HepG2 (cell line): Measurements from ENCODE around the gene TUBB. TPM values are rescaled to one million over a fixed set of nuclear protein-coding genes. Genes with fewer than 3 reads are reported as not detected.
A peak's percentile ranks its signal among the peaks of the same experiment; 100 is the strongest.

Experiments used
- ELF4 ChIP-seq: sonication (generic); formaldehyde crosslinking; IDR thresholded peaks from 2 replicates; pipeline ENCODE4 v1.5.0; 2020; ENCODE audit warnings: missing genetic modification reagents, mild to moderate bottlenecking, moderate library complexity, borderline replicate concordance
- GATAD2A ChIP-seq: IDR thresholded peaks from 2 replicates; pipeline ENCODE4 v1.6.1; 2016
- HOXA5 ChIP-seq: sonication (generic); formaldehyde crosslinking; IDR thresholded peaks from 2 replicates; pipeline ENCODE4 v1.4.0; 2020; ENCODE audit warnings: missing genetic modification reagents
- IRF2 ChIP-seq: IDR thresholded peaks from 2 replicates; pipeline ENCODE4 v1.6.1; 2018; ENCODE audit warnings: missing genetic modification reagents, missing compliant biosample characterization
- MTA1 ChIP-seq: sonication (generic); formaldehyde crosslinking; IDR thresholded peaks from 2 replicates; pipeline ENCODE4 v1.4.0; 2020; ENCODE audit warnings: missing genetic modification reagents, mild to moderate bottlenecking, borderline replicate concordance
- POGZ ChIP-seq: sonication (generic); formaldehyde crosslinking; IDR thresholded peaks from 2 replicates; pipeline ENCODE4 v1.4.0; 2020; ENCODE audit warnings: mild to moderate bottlenecking, missing genetic modification reagents
- POLR2AphosphoS2 ChIP-seq: IDR thresholded peaks from 2 replicates; pipeline ENCODE4 v1.6.1; 2011; ENCODE audit warnings: low read depth, low read length, improper control_type of control experiment
- TMF1 ChIP-seq: sonication (generic); formaldehyde crosslinking; IDR thresholded peaks from 2 replicates; pipeline ENCODE4 v1.8.1; 2022; ENCODE audit warnings: low read depth, missing genetic modification reagents
- ZBTB42 ChIP-seq: sonication (generic); formaldehyde crosslinking; IDR thresholded peaks from 2 replicates; pipeline ENCODE4 v1.5.0; 2020; ENCODE audit warnings: mild to moderate bottlenecking, missing genetic modification reagents
- ZFP41 ChIP-seq: sonication (generic); formaldehyde crosslinking; IDR thresholded peaks from 2 replicates; pipeline ENCODE4 v1.4.0; 2020; ENCODE audit warnings: mild to moderate bottlenecking, missing genetic modification reagents, borderline replicate concordance
- ZNF143 ChIP-seq: sonication (generic); formaldehyde crosslinking; IDR thresholded peaks from 2 replicates; pipeline ENCODE4 v1.4.0; 2020; ENCODE audit warnings: missing genetic modification reagents
- ZNF256 ChIP-seq: sonication (generic); formaldehyde crosslinking; conservative IDR thresholded peaks from 2 replicates; pipeline ENCODE4 v1.4.0; 2020; ENCODE audit warnings: missing genetic modification reagents
- ZNF33B ChIP-seq: sonication (generic); formaldehyde crosslinking; IDR thresholded peaks from 2 replicates; pipeline ENCODE4 v1.5.1; 2020; ENCODE audit warnings: mild to moderate bottlenecking, missing genetic modification reagents
- ZNF451 ChIP-seq: sonication (generic); formaldehyde crosslinking; IDR thresholded peaks from 2 replicates; pipeline ENCODE4 v1.5.0; 2020; ENCODE audit warnings: mild to moderate bottlenecking, missing genetic modification reagents
- ZNF543 ChIP-seq: sonication (generic); formaldehyde crosslinking; IDR thresholded peaks from 2 replicates; pipeline ENCODE4 v1.4.0; 2020; ENCODE audit warnings: mild to moderate bottlenecking, missing genetic modification reagents
- ZNF547 ChIP-seq: sonication (generic); formaldehyde crosslinking; IDR thresholded peaks from 2 replicates; pipeline ENCODE4 v1.5.1; 2020; ENCODE audit warnings: mild to moderate bottlenecking, missing genetic modification reagents
- ZNF605 ChIP-seq: sonication (generic); formaldehyde crosslinking; IDR thresholded peaks from 2 replicates; pipeline ENCODE4 v1.8.0; 2022; ENCODE audit warnings: mild to moderate bottlenecking, missing genetic modification reagents
- ZNF747 ChIP-seq: sonication (generic); formaldehyde crosslinking; IDR thresholded peaks from 2 replicates; pipeline ENCODE4 v1.8.1; 2023; ENCODE audit warnings: missing genetic modification reagents, mild to moderate bottlenecking, borderline replicate concordance
- ZNF773 ChIP-seq: sonication (generic); formaldehyde crosslinking; IDR thresholded peaks from 2 replicates; pipeline ENCODE4 v1.4.0; 2020; ENCODE audit warnings: missing genetic modification reagents, borderline replicate concordance
- ZNF777 ChIP-seq: sonication (generic); formaldehyde crosslinking; IDR thresholded peaks from 2 replicates; pipeline ENCODE4 v1.4.0; 2020; ENCODE audit warnings: missing genetic modification reagents
- polyA plus RNA-seq, 8 experiments: library from polyadenylated mRNA; depleted of rRNA in 3 of 8; stranded (reverse) in 7 of 8; unstranded in 1 of 8; fragments of >200 nt; fragmentation: Illumina TruSeq in 4 of 8; extraction: Trizol in 4 of 8; gene quantifications; 2 replicates each; pipeline versions ENCODE4 v1.2.1 to v1.2.3, GENCODE V29; 2011 to 2016; ENCODE audit warnings: low read depth in 4 of 8, missing spikeins in 1 of 8, mixed read lengths in 1 of 8; ENCODE audit not compliant: insufficient read depth in 1 of 8
- total RNA-seq, 5 experiments: library from RNA; depleted of rRNA; stranded (reverse); fragments of >200 nt; fragmentation: Illumina TruSeq; extraction: Trizol; gene quantifications; 2 replicates each; pipeline ENCODE4 v1.2.3, GENCODE V29; 2016; ENCODE audit warnings: low read depth in 1 of 5
- TF ChIP-seq, protein P1 (sequence below), 2 experiments: sonication (generic) in 1 of 2; formaldehyde crosslinking in 1 of 2; IDR thresholded peaks; 2 replicates each; pipeline versions ENCODE4 v1.4.0 to v1.6.1; 2018 to 2020; ENCODE audit warnings: missing genetic modification reagents in 2 of 2, borderline replicate concordance in 1 of 2, low read depth in 1 of 2, mild to moderate bottlenecking in 1 of 2, missing biosample characterization in 1 of 2
- TF ChIP-seq, protein P2 (sequence below), 2 experiments: sonication (generic) in 1 of 2; formaldehyde crosslinking in 1 of 2; IDR thresholded peaks; 2 replicates each; pipeline versions ENCODE4 v1.5.1 to v1.6.1; 2011 to 2020; ENCODE audit warnings: borderline replicate concordance in 1 of 2, low read depth in 1 of 2, low read length in 1 of 2, mild to moderate bottlenecking in 1 of 2, missing genetic modification reagents in 1 of 2, moderate library complexity in 1 of 2
- TF ChIP-seq, protein P3 (sequence below): sonication (generic); formaldehyde crosslinking; IDR thresholded peaks from 2 replicates; pipeline ENCODE4 v1.5.0; 2020; ENCODE audit warnings: mild to moderate bottlenecking, missing genetic modification reagents

TUBB gene
- total and polyA plus RNA-seq, 2 of the 13 experiments (the other 11 are each of a cell fraction or from before 2014, with no cell fraction given): 911 to 1,163 TPM

DNA sequence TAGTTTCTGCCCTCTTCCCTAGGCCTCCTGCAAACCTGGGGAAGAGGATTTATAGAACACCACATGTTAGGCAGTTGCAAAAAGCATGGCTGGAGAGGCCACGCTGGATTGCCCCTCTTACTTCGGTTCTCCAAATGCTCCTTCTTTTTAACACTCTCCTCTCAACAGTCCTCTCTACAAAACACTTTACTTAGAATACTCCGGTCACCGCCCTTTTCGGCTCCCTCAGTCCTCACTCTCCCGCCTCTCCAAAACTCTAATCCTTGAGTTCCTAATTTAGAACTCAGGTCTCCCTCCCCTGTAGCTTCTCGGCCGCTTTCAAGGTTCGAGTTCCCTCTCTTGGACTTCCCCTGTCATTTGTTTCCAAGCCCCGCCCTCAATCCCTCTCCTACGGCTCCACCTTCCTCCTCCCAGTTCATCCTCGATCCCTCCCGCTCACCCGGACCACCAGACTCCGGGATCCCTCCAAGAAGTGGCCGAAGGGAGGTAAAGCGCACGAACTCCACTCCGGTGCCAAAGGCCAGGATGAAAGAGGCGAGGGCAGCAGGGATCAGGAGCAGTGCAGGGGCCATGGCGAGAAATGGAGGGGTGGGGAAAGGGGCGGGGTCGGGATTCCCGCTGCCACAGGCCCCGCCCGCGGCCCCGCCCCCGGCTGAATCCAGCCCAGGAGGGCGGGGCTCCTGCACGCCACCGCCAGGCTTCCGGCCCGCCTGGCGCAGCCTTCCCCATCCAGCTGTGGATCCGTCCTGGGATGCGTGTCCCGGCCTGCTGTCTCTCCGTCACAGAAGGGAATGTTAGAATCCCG is 29.5 kb upstream of the TUBB start, which contains the start of gene NRM (continued):
- TF ChIP-seq, protein P1, sequence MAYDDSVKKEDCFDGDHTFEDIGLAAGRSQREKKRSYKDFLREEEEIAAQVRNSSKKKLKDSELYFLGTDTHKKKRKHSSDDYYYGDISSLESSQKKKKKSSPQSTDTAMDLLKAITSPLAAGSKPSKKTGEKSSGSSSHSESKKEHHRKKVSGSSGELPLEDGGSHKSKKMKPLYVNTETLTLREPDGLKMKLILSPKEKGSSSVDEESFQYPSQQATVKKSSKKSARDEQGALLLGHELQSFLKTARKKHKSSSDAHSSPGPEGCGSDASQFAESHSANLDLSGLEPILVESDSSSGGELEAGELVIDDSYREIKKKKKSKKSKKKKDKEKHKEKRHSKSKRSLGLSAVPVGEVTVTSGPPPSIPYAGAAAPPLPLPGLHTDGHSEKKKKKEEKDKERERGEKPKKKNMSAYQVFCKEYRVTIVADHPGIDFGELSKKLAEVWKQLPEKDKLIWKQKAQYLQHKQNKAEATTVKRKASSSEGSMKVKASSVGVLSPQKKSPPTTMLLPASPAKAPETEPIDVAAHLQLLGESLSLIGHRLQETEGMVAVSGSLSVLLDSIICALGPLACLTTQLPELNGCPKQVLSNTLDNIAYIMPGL (CRISPR knock-in tag; IDR thresholded peaks at IDR 0.05; ENCODE audit: borderline replicate concordance in 1 of 2, low read depth in 1 of 2): peak; percentile 30 to 52; a peak in 1 of 4 replicates
- no peak for TF ChIP-seq ZFP41 (CRISPR knock-in tag)
- TF ChIP-seq ZNF773 (CRISPR knock-in tag): 0 out of 2 replicates have a peak, but pooled peaks have one; percentile 67
- peak; percentile 48 for TF ChIP-seq ZNF777 (CRISPR knock-in tag)
- TF ChIP-seq ZBTB42 (CRISPR knock-in tag): peak; percentile 69; the same call in 1 of the 2 replicates
- no peak for TF ChIP-seq ZNF547 (CRISPR knock-in tag)
- peak; percentile 30; the same call in 1 of the 2 replicates for TF ChIP-seq GATAD2A
- TF ChIP-seq, protein P2, sequence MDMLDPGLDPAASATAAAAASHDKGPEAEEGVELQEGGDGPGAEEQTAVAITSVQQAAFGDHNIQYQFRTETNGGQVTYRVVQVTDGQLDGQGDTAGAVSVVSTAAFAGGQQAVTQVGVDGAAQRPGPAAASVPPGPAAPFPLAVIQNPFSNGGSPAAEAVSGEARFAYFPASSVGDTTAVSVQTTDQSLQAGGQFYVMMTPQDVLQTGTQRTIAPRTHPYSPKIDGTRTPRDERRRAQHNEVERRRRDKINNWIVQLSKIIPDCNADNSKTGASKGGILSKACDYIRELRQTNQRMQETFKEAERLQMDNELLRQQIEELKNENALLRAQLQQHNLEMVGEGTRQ (IDR thresholded peaks at IDR 0.05; ENCODE audit: low read depth, low read length): no peak
- TF ChIP-seq, protein P2 (CRISPR knock-in tag; IDR thresholded peaks at IDR 0.05; ENCODE audit: borderline replicate concordance): no peak
- no peak for TF ChIP-seq ZNF605 (CRISPR knock-in tag)
- 0 out of 2 replicates have a peak, but pooled peaks have one; percentile 65 for TF ChIP-seq ZNF256 (CRISPR knock-in tag)
- TF ChIP-seq ZNF543 (CRISPR knock-in tag): no peak
- peak; percentile 20; the same call in 1 of the 2 replicates for TF ChIP-seq MTA1
- no peak for TF ChIP-seq POGZ (CRISPR knock-in tag)
- TF ChIP-seq ZNF451 (CRISPR knock-in tag): peak; percentile 26; the same call in 1 of the 2 replicates
- TF ChIP-seq ZNF747 (CRISPR knock-in tag): 0 out of 2 replicates have a peak, but pooled peaks have one; percentile 39
- TF ChIP-seq HOXA5 (CRISPR knock-in tag): peak; percentile 55; the same call in 1 of the 2 replicates
- peak; percentile 61; the same call in 1 of the 2 replicates for TF ChIP-seq IRF2 (CRISPR knock-in tag)
- TF ChIP-seq, protein P3, sequence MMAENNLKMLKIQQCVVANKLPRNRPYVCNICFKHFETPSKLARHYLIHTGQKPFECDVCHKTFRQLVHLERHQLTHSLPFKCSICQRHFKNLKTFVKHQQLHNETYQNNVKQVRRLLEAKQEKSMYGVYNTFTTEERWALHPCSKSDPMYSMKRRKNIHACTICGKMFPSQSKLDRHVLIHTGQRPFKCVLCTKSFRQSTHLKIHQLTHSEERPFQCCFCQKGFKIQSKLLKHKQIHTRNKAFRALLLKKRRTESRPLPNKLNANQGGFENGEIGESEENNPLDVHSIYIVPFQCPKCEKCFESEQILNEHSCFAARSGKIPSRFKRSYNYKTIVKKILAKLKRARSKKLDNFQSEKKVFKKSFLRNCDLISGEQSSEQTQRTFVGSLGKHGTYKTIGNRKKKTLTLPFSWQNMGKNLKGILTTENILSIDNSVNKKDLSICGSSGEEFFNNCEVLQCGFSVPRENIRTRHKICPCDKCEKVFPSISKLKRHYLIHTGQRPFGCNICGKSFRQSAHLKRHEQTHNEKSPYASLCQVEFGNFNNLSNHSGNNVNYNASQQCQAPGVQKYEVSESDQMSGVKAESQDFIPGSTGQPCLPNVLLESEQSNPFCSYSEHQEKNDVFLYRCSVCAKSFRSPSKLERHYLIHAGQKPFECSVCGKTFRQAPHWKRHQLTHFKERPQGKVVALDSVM (CRISPR knock-in tag): 0 out of 2 replicates have a peak, but pooled peaks have one; percentile 30
- no peak for TF ChIP-seq POLR2AphosphoS2
- peak; percentile 59; the same call in 1 of the 2 replicates for TF ChIP-seq ZNF33B
- TF ChIP-seq TMF1 (CRISPR knock-in tag): no peak
- TF ChIP-seq ZNF143 (CRISPR knock-in tag): peak; percentile 44; the same call in 1 of the 2 replicates
- peak; percentile 56; the same call in 1 of the 2 replicates for TF ChIP-seq ELF4 (CRISPR knock-in tag)
